Renal cortex interstitium (tissue), 11 donors: ENCODE data around the gene HS6ST3. TPM values are rescaled to one million over a fixed set of nuclear protein-coding genes. Genes with fewer than 3 reads are reported as not detected.

Experiments
- DNase-seq, 11 donors: peaks; one replicate each; pipeline ENCODE4 v3.0.0-alpha.2; 2013; ENCODE audit warnings: low read depth in 9 of 11, low spot score in 4 of 11; ENCODE audit errors: extremely low read depth in 1 of 11
- polyA plus RNA-seq, 3 donors: library from polyadenylated mRNA; unstranded; fragments of 120-200 nt; gene quantifications; one replicate each; pipeline ENCODE4 v1.2.1, GENCODE V29; 2013; ENCODE audit not compliant: insufficient read length in 3 of 3

HS6ST3 gene
- polyA plus RNA-seq, 3 donors, result 2.8 to 4.2 (median 2.8) TPM

- DNase-seq, result no peak
Measured at GRCh38 chr13:96783511-96783910, 693.6 kb downstream of the HS6ST3 start.

- DNase-seq, result no peak
Measured at GRCh38 chr13:96785986-96786385, 696.1 kb downstream of the HS6ST3 start.

DNA sequence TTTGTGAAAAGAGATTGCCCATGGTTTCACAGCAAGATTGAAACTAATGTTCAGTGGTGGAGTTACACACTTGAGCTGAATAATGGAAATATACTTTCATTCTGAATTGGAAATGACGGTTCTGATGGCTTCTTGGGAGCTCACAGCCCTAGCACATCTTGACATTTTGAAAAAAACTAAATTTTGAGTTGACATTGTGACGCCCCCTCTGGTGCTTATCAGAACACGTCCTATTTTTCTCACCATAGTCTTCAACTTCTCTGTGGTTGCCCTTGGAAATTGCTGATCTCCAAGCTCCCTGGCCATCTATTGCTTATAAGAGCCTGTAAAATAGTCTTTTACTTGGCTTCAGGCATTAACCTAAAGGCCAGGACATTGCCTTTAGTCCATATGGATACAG, 702.3 kb downstream of the HS6ST3 start:
- DNase-seq, result no peak

DNA sequence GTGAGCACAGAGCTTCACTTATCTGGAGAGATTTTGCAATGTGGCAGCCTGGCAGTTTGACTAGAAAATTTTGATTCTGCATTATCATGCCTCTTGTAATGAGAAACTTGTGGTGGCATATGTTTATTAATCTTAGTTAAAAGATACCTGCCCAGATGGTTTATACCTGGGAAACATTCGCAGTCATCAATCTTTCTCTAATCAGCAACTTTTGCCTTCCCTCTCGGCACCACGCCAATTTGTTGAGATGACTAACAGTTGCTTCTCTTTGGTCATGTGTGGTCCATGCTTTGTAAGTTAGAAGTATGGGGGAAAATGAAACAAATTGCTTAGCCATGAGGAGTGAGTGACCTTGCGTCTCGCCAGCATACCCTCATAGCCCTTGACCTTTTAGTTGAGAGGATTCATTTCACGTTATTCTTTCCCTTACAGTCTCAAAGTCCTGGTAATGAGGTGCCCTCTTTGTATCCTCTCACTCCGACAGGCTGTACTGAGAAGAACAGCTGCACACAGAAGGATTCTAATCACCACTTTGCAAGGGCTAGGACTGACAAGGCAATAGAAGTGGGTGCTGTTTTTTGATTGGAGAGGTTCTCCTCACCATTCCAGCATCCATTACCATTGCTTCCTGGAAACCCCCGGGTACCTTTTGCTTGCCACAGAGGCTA, 703.0 kb downstream of the HS6ST3 start:
- no peak for DNase-seq

DNA sequence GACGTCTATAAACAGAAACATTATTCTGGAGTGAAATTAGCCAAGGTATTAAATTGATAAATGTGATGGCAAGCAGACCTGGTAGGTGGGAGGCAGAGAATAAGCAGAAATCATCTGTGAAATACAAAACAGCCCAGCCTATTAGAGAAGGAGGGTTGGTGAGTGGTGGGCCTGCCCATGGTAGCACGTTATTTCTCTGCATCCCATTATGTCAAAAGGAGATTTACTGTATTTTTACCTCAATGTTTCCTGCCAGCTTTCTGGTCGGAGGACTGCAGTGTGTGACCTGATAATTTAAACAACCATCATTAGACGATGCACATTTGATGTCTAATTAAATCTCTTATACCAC, 703.5 kb downstream of the HS6ST3 start:
- no peak for DNase-seq

DNA sequence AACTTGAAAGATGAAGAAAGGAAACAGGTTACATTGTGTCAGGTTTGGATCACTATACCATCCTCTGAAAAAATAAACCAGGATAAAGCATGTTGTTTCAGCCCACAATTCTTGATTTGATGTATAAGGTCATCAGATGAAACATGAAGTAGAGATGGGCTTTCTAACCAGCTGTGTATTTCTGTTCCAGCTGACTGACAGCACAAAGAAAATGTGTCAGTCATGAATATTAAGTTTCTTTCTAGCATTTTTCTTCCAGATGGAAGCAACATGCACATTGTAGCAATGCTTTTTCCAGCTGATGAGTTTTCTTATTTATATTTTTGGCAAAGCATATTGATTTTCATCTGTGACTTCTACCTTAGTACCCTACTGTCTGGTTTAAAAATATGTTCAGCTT, 704.8 kb downstream of the HS6ST3 start:
- DNase-seq, result no peak

DNA sequence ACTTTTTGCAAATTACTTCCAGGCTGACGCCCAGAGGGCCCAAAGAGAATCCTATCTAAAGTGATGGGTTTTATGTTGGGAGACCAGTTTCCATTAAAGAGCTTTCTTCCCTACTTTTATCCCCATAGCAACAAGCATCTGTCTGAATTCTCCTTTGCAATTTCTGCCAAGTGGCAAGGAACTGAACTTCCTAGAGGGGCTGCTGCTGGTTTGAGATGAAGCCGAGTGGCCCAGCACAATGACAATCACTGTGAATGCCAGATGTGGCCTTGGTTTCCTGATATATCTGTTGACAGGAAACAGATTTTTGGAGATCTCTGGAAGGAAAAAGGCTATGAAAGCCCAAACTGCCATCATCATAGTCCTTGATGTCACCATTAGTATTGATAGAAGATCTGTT, 705.8 kb downstream of the HS6ST3 start:
- DNase-seq, result no peak

GRCh38 chr13:96796091-96796633, 706.3 kb downstream of the HS6ST3 start:
- DNase-seq, result no peak

DNA sequence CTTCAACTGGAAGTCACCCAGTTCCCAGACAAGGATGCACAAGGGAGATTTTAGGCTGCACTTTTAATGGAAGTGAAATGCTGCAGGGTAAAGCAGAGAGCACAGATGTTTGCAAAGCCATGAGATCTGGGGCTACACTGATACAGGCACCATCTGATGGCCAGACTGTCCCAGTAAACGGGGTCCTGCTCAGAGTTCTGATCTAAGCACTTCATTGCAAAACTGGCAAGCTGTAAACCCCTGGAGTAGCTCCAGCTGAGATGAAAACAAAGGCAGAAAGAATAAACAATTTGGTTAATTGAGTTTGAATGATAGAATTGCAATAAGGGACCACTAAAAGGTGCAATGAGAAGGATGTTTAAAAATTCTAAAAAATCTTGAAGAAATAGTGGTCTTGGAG, 707.2 kb downstream of the HS6ST3 start:
- DNase-seq, result no peak

- DNase-seq, result no peak
Measured at GRCh38 chr13:96803456-96804100, 713.7 kb downstream of the HS6ST3 start.

- no peak for DNase-seq
Measured at GRCh38 chr13:96804174-96804573, 714.3 kb downstream of the HS6ST3 start.

GRCh38 chr13:96806746-96807145, 716.8 kb downstream of the HS6ST3 start:
- DNase-seq, result no peak

DNA sequence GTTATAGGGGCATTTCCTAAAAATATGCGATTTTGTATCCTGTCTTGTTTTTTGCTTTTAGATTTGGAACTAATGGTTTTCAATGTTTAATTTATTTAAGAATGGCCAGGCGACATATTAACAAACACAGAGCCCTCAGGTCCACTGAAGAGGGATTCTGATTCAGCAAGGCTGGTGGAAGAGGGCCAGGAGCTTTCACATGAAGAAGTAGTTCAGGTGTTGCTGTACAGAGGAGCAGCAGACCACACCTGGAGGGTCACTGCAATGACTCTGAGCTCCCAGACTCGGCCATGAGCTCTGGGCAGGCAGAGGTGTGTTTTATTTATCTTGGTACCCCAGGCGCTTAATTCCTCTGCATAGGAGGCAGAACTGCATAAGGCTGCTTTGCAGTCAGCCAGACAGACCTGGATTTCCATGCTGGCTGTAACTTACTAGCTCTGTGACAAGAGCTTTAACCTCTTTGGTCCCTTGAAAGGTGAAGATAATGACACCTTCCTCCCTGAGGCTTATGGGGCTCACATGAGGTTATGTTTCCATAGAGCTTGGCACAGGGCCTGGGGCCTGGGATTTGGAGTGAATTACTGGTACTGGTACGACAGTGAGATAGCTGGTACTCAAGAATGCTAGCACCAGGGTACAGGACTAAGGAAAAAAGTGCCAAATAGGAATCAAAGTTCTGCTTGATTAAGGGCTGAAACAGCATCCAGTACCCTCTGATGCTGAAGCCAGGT, 719.6 kb downstream of the HS6ST3 start:
- DNase-seq, result no peak

- no peak for DNase-seq
Measured at GRCh38 chr13:96810104-96810503, 720.2 kb downstream of the HS6ST3 start.

- DNase-seq, result no peak
Measured at GRCh38 chr13:96811049-96811448, 721.1 kb downstream of the HS6ST3 start.

GRCh38 chr13:96816261-96816660, 726.4 kb downstream of the HS6ST3 start:
- no peak for DNase-seq

GRCh38 chr13:96816874-96817273, 727.0 kb downstream of the HS6ST3 start:
- DNase-seq, result peak in 1 of 11 donors; percentile 5

DNA sequence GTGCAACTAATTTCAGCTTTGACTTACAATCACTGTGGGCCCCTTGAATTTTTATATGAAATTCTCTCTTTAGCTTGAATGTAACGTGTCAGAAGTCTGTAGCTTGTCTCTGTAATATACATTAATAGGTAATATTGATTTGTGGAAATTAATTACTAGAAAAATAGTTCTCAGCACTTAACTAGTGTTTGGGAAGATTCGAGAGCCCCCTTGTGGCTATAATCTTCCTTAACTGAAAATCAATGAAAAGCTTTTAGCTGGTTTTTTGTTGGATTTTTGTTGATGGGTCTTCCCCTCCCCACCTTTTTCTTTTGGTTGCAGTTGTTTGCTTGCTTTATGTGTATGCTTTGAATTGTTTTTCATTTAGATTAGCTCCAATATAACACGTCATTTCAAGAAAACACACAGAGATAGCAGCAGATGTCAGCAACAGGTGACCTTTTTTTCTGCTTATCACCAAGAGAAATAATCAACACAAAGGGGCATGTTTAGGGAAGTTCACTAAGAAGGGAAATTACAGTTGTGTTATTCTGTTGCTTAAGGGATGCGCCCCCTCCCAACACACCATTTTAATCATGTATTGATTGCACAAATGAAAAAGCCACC, 727.5 kb downstream of the HS6ST3 start:
- DNase-seq, result peak in 3 of 11 donors; percentile 9 to 22 (median 15)

DNA sequence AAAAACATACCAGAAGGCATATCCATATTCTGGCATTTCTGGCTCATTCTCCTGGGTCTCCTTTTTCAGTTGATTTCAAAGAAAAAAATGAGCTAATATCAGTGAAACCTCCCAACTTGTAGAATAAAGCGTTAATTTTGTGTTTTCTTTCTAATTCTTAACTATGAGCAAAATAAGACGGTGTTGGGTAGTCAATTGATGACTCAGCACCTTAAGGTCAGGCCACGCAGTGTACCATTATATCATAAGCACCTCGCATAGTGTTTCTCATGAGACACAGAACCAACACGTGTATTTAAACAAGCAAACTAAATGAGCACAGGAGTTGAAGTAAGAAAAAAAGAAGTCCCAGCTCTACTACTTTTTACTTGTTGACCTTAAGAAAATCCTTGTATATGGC, 729.5 kb downstream of the HS6ST3 start:
- no peak for DNase-seq

- no peak for DNase-seq
Measured at GRCh38 chr13:96821381-96821780, 731.5 kb downstream of the HS6ST3 start.
